Muscle of arm (tissue), 14 donors: ENCODE results near the gene GMCL1. TPM values are rescaled to one million over a fixed set of nuclear protein-coding genes. Genes with fewer than 3 reads are reported as not detected.

Source experiments
- DNase-seq: peaks from one replicate; pipeline ENCODE4 v3.0.0-alpha.2; 2013
- long read RNA-seq, 11 donors: transcript quantifications; one replicate each; lab custom pipeline, GENCODE V29; 2026
- polyA plus RNA-seq, 12 donors: library from polyadenylated mRNA; unstranded; fragments of 120-200 nt; gene quantifications; one replicate each; pipeline ENCODE4 v1.2.1, GENCODE V29; 2013; ENCODE audit not compliant: insufficient read length in 12 of 12

GMCL1 gene
- 10 to 100 TPM in 9 of 12 donors, 1 to 10 TPM in 2, not detected in 1; 9.5 to 19.4 (median 11.4) TPM for polyA plus RNA-seq
- long read RNA-seq, donor 1, full-length matches to known transcripts: 5 of 10 reads
- long read RNA-seq, donor 1, partial matches to known transcripts: 5 of 10 reads
- long read RNA-seq, donor 1, other reads (novel, unspliced or antisense): 0 of 10 reads
- long read RNA-seq, donor 2, full-length matches to known transcripts: 2 of 2 reads
- long read RNA-seq, donor 2, partial matches to known transcripts: 0 of 2 reads
- long read RNA-seq, donor 2, other reads (novel, unspliced or antisense): 0 of 2 reads
- long read RNA-seq, donor 3, full-length matches to known transcripts: 1 of 1 reads
- long read RNA-seq, donor 3, partial matches to known transcripts: 0 of 1 reads
- long read RNA-seq, donor 3, other reads (novel, unspliced or antisense): 0 of 1 reads
- long read RNA-seq, donor 4, full-length matches to known transcripts: 2 of 2 reads
- long read RNA-seq, donor 4, partial matches to known transcripts: 0 of 2 reads
- long read RNA-seq, donor 4, other reads (novel, unspliced or antisense): 0 of 2 reads
- long read RNA-seq, donor 5, full-length matches to known transcripts: 5 of 5 reads
- long read RNA-seq, donor 5, partial matches to known transcripts: 0 of 5 reads
- long read RNA-seq, donor 5, other reads (novel, unspliced or antisense): 0 of 5 reads
- long read RNA-seq, donor 6, partial matches to known transcripts: 0 of 1 reads
- long read RNA-seq, donor 6, other reads (novel, unspliced or antisense): 0 of 1 reads
- long read RNA-seq, donor 7, full-length matches to known transcripts: 1 of 1 reads
- long read RNA-seq, donor 7, partial matches to known transcripts: 0 of 1 reads
- long read RNA-seq, donor 7, other reads (novel, unspliced or antisense): 0 of 1 reads
- long read RNA-seq, donor 8, full-length matches to known transcripts: 4 of 4 reads
- long read RNA-seq, donor 8, partial matches to known transcripts: 0 of 4 reads
- long read RNA-seq, donor 8, other reads (novel, unspliced or antisense): 0 of 4 reads
- long read RNA-seq, donor 9, full-length matches to known transcripts: 2 of 2 reads
- long read RNA-seq, donor 9, partial matches to known transcripts: 0 of 2 reads
- long read RNA-seq, donor 9, other reads (novel, unspliced or antisense): 0 of 2 reads
- long read RNA-seq, donor 10, full-length matches to known transcripts: 5 of 5 reads
- long read RNA-seq, donor 10, partial matches to known transcripts: 0 of 5 reads
- long read RNA-seq, donor 10, other reads (novel, unspliced or antisense): 0 of 5 reads
- long read RNA-seq, donor 11, full-length matches to known transcripts: 5 of 5 reads
- long read RNA-seq, donor 11, partial matches to known transcripts: 0 of 5 reads
- long read RNA-seq, donor 11, other reads (novel, unspliced or antisense): 0 of 5 reads

GRCh38 chr2:69829256-69830044 lies at the start of gene GMCL1:
TSS of gene GMCL1 (plus strand) at chr2:69829660. CDS start at chr2:69829893, 233 bp downstream.
- peak; percentile 99 for DNase-seq

- no peak for DNase-seq
Measured at GRCh38 chr2:69780921-69781320, 48.5 kb upstream of the GMCL1 start.

- DNase-seq: no peak
Measured at GRCh38 chr2:69781321-69782248, 47.9 kb upstream of the GMCL1 start.

DNA sequence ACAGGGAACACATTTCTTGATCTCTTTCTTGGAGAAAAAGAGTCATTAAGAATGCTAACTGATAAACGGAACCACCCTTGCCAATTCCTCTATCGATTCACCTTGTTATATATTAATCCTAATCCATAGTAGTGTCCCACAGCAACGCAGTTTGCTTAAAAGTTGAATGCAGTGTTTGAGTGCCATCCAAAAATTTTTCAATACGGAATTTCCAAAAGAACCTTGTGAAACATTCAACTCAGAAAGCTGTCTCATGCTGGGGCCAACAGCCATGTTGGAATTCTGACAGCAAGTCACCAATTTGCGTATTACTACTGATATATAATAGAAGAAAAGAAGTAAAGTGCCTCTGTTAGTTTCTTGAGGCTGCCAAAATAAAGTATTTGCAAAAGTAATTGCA lies 45.2 kb upstream of the GMCL1 start:
- no peak for DNase-seq

- no peak for DNase-seq
Measured at GRCh38 chr2:69785358-69785757, 44.1 kb upstream of the GMCL1 start.

DNA sequence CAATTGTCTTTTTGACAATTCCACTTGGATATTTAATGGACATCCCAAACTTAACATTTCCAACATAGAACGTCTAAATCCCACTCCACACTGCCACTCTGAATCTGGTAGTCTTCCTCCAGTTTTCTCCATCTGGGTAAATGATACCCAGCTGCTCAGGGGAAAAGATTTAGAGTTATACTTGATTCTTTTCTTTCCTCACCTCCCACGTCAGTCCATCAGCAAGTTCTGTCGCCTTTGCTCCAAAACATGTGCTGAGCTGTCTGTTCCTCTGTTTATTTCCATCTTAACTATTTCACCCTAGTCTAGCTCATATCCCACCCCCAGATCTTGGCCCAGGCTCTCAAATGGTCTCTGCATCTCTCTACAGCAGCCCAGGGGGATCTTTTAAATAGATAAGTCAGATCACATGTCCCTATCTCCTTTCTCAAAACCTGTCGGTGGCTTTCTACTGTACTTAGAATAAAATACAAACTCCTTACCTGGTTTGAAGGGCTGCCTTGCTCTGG lies 43.4 kb upstream of the GMCL1 start:
- no peak for DNase-seq

GRCh38 chr2:69789175-69789721 lies 40.2 kb upstream of the GMCL1 start:
- peak; percentile 46 for DNase-seq

GRCh38 chr2:69789772-69790600 lies 39.5 kb upstream of the GMCL1 start:
- DNase-seq: peak; percentile 59

DNA sequence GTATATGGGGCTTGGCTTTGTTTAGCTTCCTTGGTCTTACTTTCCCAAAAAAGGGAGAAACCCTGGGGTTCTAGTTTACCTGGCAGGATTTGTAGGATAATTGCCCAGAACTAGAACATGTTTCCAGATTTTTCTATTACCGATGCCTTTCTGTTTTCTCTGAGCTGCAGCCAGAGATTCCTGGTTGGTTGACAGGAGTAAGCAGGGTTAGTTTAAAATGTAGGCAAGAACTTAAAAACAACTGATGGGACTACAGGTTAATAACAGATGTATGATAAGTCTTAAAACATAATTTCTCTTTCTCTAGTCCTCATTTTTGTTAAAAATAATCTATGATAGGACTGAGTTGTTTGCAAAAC lies 38.9 kb upstream of the GMCL1 start:
- DNase-seq: no peak

DNA sequence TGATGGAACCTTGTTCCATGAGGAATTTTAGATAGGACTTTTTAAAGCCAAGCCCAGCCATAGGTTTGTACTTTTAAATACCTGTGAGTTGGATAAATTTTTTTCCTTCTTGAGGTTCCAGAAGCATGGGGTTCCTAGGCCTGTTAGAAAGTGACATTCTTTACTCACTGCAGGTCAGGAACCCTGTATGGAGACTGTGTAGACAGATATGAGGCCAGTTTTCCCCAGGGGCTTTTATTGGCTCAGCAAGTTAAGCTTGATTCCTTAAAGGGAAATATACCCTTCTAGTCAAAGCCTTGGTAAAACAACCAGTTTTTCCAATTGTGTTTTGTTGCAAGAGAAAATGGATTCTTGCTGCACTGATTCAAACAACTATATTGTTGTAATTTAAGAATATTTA lies 38.4 kb upstream of the GMCL1 start:
- peak; percentile 33 for DNase-seq

DNA sequence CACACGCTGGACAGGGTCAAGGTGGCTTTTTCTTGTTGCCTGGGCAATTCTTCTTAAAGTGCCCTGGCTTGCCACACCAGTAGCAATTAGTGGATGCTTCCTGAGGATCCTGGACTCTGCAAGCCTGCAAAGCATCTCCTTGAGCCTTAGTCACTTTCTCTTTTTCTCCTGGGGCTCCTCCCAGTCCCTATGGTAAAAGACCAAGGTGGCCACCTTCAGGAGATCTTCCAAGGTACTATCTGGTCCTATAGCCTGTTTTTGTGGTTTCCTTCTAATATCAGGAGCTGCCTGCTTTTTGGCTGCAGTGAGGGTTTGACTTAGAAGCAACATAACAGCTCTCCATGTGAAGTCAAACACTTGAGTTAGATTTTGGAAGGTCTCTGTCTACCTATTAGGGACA lies 33.3 kb upstream of the GMCL1 start:
- DNase-seq: no peak

- no peak for DNase-seq
Measured at GRCh38 chr2:69797235-69797634, 32.2 kb upstream of the GMCL1 start.

DNA sequence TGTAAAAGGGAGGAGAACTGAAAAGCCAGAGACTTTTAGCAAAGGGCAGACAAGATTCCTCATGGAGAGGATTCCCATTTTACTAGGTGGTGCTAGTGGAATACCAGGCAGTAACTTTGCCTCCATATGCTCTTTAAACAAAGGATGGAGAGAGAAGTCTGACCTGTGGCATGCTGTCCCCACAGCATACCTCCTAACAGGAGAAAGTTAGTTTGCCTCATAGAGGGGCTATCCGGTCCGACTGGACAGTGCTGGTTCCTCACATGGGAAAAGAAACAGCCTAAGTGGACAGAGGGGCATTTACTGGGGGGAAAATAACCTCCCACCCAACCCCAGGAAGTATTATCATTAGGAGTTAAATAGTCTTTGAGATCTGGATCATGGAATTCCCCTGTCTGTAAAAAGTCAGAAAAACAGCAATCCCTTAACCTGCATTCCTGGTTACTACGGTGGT lies 31.6 kb upstream of the GMCL1 start:
- DNase-seq: no peak

DNA sequence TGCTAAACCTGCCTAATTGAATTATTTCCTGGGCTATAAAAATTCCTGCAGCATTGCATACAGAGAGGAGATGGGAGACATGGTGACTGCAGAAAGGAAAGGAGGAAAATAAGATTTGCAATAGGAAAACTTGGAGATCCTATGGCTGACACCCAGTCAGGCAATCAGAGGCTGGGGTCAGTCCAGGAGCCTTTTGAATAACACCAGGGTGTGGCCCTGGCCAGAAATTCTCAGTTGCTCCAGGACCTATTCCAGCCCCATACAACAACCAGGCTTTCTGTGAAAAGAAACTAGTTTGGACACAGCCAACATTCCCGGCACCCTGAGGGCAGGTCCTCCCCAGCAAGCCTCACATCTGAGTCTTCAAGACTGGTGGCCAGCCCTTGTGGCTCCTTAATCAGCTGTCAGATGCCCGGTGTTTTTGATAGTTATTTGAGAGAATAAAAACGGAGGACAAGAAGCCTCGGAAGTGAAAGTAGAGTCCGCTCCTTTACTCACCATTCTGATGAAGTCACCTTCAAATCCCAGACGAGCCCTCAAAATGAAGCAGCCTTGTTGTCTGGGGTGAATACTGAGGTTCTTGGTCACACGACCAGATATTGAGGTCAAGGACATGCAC lies 31.1 kb upstream of the GMCL1 start:
- DNase-seq: peak; percentile 49

GRCh38 chr2:69798909-69799526 lies 30.4 kb upstream of the GMCL1 start:
- DNase-seq: peak; percentile 26

- DNase-seq: no peak
Measured at GRCh38 chr2:69801745-69802290, 27.6 kb upstream of the GMCL1 start.
